HT-29 (cell line): ENCODE results near the gene CASP8. TPM values are rescaled to one million over a fixed set of nuclear protein-coding genes. Genes with fewer than 3 reads are reported as not detected.
"Not testable (repeated sequence)": the region's sequence is repeated elsewhere in the genome, so short reads cannot be mapped to it uniquely, and the experiment has no call there.

ENCODE experiments used
- DNase-seq: peaks from one replicate; pipeline ENCODE4 v3.0.0-alpha.2; 2015; ENCODE audit warnings: low spot score
- total RNA-seq: library from RNA; depleted of rRNA; stranded (reverse); fragments of >200 nt; shearing (Covaris generic); gene quantifications from 2 replicates; pipeline ENCODE4 v1.2.3, GENCODE V29; 2014

CASP8 gene
- total RNA-seq, 1 experiment from 2014 or later = 19.4 TPM

DNA sequence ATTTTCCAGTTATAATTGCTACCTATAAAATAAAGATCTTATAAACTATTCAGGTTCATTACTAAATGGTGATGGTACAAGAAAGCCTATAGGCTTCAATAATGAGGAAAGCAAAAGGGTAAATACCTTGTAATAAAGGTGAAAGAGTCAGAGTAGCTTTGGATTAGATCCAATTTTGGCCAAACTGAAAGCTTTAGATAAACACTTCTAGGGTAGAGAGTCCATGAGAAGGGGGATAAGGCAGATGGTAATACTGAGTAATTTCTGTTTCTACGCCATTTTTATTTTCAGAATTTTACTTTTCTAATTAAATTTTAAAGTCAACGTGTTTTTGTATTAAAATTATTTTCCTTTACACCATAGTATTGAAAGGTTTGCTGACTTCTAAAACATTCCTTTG is 9.4 kb downstream of the CASP8 start:
- no peak for DNase-seq

DNA sequence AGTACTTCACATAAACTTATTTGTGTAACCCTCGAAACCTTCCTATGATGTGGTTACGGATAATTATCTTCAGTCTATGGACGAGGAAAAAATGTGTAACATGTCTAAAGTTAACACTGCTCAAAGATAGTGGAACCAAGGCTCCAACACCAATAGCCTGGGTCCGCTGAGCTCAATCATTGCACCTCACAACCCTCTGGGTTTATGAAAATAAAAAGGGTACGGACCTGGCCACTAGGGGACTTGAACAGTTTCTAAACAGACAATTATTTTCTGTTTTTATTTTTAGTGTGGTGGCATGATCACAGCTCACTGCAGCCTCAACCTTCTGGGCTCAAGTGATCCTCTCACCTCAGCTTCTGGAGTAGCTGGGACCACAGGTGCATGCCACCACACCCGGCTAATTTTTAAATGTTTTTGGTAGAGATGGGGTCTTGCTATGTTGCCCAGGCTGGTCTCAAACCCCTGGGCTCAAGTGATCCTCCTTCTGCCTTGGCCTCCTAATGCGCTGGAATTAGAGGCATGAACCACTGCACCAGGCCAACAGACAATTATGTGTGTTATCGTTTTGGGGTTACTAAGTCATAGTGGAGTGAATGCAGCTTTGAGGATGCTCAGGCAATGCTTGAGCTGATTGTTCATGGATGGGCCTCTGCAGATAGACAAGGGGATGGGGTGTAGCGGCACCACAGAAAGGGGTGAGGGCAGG is 10.1 kb downstream of the CASP8 start:
- no peak for DNase-seq

DNA sequence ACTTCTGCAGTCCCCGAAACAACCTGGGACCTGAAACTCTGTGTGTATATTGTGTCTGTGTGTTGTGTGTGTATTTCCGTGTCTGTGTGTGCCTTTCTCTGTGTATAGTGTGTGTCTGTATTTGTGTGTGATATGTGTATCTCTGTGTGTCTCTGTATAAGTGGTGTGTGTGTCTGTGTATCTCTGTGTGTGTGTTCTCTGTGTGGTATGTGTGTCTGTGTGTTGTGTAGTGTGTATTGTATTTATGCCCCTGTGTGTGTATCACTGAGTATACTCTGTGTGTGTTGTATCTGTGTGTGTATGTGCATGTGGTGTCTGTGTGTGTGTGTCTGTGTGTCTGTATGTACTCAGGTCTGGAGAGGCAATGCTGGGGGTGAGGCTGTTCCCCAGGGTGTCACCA is 11.6 kb downstream of the CASP8 start:
- DNase-seq = no peak

DNA sequence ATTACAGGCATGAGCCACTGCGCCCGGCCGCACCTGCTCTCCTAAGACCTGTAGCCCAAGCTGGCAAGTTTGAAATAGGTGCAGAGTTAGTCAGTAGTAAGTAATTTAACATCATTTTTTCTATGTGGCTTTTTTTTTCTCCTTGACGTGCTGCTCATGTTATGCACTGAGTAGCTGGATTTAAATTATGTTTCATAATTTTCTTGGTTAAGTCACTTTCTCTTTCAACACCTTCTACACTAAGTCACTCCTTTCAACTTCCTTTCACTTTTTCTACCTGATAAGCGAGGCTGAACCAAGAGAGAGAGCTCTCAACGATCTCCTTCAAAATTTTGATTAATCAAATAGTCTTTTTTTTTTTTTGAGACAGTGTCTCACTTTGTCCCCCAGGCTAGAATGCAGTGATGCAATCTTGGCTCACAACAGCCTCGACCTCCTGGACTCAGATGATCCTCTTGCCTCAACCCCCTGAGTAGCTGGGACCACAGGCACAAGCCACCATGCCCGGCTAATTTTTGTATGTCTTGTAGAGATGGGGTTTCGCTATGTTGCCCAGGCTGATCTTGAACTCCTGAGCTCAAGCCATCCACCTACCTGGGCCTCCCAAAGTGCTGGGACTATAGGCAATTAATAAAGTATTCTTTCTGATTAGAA is 13.1 kb downstream of the CASP8 start:
- no peak for DNase-seq

DNA sequence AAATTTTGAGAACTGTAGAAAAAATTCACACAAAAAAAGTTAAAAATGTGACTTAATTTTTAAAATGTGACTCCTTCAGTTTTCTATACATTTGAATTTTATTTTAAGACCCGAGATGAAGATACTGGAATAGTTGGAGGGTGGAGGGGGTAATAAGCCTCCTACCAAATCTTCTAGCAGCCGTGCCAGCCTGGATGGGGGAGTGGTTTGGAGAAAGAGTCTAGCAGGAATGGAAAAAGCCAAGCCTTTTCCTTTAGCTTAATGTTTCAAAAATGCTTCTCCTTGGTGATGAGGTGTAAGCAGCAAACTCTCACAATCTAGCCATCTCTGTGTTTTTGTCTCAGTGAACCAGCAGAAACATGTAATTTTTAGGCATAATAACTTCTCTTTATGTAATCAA is 14.7 kb downstream of the CASP8 start:
- no peak for DNase-seq

DNA sequence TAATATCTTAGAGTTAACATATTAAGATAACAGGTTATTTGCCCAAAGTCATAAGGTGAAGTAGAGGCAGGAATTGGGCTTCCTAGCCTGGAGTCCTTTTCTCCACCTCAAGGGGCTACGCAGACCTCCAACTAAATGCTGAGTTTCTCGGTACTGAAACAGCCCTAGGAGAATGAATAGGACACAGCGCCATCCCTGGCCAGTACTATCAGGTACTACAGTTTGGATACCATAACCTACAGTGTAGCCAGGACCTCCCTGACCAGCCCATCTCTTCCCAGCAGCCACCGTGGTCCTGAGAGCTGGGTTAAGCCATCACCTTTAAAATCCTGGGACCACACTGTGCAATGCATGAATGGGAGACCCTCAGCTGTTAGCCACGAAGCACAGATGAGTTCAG is 15.7 kb downstream of the CASP8 start:
- no peak for DNase-seq

DNA sequence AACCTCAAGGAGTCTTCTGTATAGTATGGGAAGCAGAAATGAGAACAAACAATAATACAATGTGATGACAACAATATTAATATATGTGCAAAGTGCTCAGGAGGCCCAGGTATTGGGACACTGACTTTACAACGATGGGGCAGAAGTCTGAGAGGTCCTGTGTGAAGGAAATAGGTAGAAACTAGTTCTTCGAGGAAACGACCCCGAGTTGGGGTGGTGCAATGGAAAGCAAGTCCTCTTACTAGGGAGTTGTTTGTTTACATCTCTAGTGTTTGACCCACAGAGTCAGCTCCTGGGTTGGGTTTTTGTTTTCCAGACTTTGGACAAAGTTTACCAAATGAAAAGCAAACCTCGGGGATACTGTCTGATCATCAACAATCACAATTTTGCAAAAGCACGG is 16.2 kb downstream of the CASP8 start:
- no peak for DNase-seq

DNA sequence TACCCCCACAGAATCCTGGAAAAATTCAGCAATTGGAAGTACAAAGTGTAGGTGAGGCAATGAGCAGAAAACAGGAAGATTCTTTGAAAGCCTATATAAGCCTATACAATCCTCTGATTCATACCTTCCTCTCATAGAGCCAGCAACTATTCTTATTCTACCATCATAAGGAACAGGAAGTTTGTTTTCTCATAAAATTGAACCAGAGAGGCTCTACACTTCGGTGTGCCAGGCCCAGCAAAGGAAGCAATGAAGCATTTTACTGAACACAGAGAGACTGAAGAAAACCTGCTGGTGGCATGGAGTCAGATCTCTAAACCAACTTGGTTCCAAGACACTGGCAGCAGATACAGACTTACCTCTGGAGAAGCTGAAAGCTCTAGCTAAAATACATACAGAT is 18.7 kb downstream of the CASP8 start:
- no peak for DNase-seq

DNA sequence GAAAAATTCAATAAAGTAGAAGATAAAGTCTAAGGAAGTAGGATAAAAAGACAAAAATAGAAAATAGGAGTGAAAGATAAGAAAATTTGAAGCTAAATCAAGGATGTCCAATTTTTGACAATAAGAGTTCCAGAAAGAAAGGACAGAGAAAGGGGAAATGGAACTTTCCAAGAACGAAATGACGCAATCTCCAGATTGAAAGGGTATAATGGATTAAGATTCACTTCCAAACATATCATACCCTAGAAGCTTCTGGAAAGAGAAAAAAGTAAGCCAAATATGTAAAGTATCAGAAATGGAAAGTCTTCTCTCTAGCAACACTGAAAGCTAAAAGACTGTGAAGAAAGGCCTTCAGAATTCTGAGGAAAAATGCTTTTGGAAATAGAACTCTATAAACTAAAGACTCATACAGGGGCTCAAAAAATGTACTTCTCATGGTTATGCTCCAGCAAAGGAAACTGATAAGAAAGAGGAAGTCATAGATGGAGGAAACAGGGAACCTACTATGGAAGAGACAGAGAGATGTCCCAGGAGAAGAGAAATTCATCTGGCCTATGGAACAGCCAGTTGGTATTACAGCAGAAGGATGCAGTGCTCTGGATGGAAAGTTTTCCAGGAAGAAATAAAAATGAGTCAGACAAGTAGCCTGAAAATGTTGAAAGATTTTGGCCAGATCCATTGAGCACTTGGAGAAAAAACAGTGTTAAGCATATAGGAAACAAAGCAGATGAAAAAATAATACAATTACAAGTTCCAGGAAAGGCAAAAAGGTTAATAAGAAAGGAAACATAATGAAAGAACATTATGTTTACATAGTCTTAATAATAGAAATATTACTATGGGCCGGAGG is 20.1 kb downstream of the CASP8 start:
- no peak for DNase-seq

DNA sequence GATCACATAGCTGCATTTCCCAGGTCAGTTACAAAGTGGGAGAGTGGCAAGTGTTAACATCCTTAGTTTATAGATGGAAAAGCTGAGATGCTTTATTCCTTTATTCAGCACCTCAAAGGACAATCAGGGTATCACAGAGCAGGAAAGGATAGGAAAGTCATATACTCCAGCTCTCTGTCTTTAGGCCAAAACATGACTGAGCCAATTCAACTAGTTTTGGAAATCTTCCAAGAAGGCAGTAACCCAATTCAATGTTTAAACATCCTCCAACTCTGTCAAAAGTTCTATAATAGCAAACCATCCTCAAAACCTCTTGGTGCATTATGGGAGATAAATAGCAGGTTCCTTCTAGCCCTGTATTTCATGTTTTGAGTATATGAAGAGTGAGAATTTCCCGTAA is 25.2 kb downstream of the CASP8 start:
- DNase-seq = no peak

DNA sequence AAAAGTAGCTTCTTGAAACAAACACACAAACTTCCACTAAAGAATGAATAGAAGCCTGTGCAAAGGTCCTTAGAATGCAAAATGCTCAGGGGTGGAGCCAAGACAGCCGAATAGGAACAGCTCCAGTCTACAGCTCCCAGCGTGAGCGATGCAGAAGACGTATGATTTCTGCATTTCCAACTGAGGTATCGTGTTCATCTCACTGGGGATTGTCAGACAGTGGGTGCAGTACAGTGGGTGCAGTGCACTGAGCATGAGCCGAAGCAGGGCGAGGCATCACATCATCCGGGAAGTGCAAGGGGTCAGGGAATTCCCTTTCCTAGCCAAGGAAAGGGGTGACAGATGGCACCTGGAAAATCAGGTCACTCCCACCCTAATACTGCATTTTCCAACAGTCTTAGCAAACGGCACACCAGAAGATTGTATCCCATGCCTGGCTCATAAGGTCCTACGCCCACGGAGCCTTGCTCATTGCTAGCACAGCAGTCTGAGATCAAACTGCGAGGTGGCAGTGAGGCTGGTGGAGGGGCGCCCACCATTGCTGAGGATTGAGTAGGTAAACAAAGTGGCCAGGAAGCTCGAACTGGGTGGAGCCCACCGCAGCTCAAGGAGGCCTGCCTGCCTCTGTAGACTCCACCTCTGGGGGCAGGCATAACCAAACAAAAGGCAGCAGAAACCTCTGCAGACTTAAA is 30.3 kb downstream of the CASP8 start:
- DNase-seq = not testable (repeated sequence)

DNA sequence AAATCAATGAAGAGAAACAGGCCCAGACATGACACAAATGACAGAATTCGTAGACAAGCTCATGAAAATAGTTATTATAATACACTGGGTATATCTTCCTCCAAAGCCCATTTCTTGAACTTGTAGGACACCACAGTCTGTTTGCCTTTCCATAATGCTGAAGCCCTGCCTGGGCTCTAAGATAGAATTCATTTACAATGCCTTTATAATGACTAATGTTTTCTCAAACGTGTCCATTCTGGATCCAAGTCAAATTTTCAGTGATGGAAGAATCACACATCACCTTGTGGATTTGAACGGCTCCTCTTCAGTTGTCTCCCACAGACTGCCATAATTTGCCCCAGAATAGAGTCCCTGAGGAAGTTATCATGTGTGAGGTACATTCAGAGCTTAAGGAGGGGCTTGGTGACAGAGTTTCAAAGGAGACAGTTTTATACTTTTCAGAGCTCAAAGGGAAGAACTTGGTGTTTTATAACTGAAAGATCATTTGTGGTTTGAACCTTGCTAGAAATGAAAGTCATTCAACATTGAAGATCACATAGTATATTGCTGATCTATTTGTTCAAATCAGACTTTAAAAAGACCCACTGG is 38.2 kb downstream of the CASP8 start:
- no peak for DNase-seq

DNA sequence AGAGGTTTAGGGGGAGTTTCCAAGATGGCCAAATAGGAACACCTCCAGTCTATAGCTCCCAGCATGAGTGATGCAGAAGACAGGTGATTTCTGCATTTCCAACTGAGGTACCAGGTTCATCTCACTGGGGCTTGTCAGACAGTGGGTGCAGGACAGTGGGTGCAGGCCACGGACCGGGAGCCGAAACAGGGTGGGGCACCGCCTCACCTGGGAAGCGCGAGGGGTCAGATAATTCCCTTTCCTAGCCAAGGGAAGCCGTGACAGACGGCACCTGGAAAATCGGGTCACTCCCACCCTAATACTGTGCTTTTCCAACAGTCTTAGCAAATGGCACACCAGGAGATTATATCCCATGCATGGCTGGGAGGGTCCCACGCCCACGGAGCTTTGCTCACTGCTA is 39.6 kb downstream of the CASP8 start:
- DNase-seq = not testable (repeated sequence)

DNA sequence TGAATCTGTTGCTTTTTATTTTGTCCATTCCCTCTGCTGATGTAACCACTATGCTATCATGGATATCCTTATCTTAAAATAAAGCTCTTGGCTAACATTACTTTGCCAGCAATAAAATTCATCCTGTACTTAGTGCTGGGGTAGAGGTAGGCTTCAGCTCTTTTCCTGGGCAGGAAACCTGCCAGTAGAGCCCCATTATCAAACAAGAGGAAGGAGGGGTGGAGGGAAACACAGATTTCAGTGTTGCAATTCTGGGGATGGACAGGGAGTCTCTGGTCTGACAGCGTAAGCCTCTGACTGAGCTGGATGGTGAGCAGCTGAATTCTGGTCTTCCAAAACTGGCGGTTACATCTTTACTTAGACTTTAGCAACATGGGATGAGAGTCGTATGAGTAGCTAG is 47.5 kb downstream of the CASP8 start:
- no peak for DNase-seq

DNA sequence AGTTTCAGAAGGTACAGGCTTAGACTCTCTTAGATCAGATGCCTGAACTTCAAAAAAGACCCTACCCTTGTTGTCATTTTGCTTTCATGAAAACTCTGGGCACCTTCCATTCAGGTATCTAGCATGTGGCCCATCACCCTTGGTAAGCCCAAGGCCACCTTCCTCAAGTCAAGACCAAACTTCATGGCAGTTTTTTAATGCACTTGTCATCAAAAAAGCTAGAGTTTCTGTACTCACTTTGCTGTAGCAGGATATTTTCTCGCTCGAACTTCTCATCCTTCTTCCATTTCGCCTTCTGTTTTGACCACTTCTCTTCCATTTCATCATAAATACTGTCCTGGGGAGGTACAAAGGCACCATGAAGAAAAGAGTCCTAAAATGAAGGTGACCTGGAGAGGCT is 48.6 kb downstream of the CASP8 start:
- no peak for DNase-seq

DNA sequence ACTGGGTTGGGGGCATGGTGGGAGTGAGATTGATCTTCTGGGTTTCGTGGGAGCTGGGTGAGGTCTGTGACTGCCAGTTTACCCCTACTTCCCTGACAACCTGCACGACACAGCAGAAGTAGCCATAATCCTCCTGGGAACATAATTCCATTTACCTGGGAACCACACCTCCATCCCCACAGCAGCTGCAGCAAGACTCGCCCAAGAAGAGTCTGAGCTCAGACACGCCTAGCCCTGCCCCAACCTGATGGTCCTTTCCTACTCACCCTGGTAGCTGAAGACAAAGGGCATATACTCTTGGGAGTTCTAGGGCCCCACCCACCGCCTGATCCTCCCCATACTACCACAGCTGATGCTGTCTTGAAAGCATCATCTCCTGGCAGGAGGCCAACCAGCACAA is 53.0 kb downstream of the CASP8 start:
- no peak for DNase-seq

DNA sequence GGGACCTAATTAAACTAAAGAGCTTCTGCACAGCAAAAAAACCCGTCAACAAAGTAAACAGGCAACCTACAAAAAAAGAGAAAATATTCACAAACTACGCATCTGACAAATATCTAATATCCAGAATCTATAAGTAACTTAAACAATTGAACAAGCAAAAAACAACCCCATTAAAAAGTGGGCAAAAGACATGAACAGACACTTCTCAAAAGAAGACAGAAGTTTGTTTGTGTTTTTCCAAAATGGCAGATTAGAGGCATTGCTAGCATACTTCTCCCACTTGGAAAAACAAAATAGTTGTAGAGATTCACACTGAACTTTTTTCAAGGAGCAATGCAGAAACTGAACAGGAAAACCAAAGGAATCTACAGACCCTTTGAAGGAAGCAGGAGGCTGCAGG is 59.2 kb downstream of the CASP8 start:
- no peak for DNase-seq

DNA sequence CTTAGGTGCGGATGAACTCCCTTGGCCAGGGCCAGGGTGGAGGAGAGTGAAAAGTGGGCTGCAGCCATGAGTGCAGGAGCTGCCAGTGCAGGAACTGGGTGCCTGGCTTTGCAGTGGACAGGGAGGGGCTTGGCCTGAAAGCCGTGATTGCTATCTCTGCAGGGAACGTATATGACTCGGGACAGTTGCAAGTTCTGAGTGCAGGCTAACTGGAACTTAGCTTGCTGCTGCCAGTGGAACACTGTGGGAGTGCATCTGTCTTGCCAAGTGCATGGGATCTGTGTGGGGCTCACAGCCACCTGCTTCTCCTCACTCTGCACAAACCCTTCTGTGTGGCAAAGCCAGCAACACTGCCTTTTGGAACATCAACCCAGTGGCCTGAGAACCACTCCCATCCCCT is 59.9 kb downstream of the CASP8 start:
- no peak for DNase-seq

DNA sequence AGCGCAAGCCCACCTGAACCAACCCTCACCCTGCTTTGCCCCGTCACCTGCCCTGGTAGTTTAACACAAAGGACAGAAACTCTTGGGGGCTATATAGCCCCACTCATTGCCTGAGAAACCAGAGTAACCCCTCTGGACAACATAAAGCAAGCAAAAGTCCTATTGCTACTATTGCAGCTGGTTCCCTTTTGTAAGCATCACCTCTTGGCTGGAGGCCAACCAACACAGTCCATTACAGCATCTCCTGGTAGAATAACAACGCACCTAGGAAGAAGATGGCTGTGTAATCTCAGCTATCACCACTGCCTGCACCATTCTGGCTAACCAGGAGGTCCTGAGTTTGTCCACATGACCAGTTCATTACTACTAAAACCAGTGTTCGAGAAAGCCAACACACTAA is 60.4 kb downstream of the CASP8 start:
- no peak for DNase-seq

DNA sequence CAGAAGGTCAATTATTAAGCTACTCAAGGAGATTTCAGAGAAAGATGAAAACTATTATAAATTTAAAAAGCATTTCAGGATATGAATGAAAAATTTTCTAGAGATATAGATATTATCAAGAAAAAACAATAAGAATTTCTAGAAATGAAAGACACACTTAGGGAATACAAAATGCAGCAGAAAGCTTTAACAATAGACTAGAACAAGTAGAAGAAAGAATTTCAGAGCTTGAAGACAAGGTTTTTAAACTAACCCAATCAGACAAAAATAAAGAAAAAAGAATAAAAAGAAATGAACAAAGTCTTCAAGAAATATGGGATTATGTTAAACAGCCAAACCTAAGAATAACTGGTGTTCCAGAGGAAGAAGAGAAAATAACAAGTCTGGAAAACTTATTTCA is 62.4 kb downstream of the CASP8 start:
- no peak for DNase-seq

DNA sequence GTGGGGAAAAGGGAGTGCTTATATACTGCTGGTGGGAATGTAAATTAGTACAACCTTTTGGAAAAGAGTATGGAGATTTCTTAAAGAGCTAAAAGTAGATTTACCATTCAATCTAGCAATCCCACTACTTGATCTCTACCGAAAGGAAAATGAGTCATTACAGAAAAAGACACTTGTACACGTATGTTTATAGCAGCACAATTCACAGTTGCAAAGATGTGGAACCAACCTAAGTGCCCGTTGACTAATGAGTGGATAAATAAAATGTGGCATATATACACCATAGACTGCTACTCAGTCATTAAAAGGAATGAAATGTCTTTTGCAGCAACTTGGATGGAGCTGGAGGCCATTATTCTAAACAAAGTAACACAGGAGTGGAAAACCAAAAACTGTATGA is 67.3 kb downstream of the CASP8 start:
- no peak for DNase-seq

DNA sequence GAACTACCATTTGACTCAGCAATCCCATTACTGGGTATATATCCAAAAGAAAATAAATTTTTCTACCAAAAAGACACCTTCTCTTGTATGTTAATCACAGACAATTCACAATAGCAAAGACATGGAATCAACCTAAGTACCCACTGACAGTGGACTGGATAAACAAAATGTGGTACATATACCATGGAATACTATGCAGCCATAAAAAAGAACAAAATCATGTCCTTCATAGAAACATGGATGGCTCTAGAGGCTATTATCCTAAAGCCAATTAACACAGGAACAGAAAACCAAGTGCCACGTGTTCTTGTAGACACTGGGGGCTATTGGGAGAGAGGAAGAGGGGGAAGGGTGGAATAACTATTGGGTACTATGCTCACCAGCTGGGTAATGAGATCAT is 69.1 kb downstream of the CASP8 start:
- no peak for DNase-seq
